Gastroesophageal sphincter (tissue), 4 donors: ENCODE results near the gene JCAD. TPM values are rescaled to one million over a fixed set of nuclear protein-coding genes. Genes with fewer than 3 reads are reported as not detected.

Source experiments
- ATAC-seq: fragments of 150-250 bp; one replicate; pipeline ENCODE4 v1.9.1; 2016; ENCODE audit warnings: mild to moderate bottlenecking, moderate library complexity
- H3K27ac ChIP-seq, 4 donors: fragments of 200-600 bp; sonication (generic) in 3 of 4; 1 replicate in 3 of 4; 2 replicates in 1 of 4; pipeline ENCODE4 v1.5.1; 2016 to 2019
- H3K27me3 ChIP-seq: fragments of 200-600 bp; sonication (generic); one replicate; pipeline ENCODE4 v1.5.1; 2019
- H3K36me3 ChIP-seq, 2 donors: fragments of 200-600 bp; sonication (generic); one replicate each; pipeline ENCODE4 v1.5.1; 2019; ENCODE audit warnings: control low read depth in 1 of 2
- H3K4me1 ChIP-seq, 3 donors: fragments of 200-600 bp; sonication (generic); 1 replicate in 2 of 3; 2 replicates in 1 of 3; pipeline ENCODE4 v1.5.1; 2016 to 2019; ENCODE audit warnings: control low read depth in 2 of 3
- H3K4me3 ChIP-seq, 2 donors: fragments of 200-600 bp; sonication (generic); one replicate each; pipeline ENCODE4 v1.5.1; 2019; ENCODE audit warnings: mild to moderate bottlenecking in 1 of 2, moderate library complexity in 1 of 2
- H3K9me3 ChIP-seq, 3 donors: fragments of 200-600 bp; sonication (generic); one replicate each; pipeline ENCODE4 v1.5.1; 2017 to 2019; ENCODE audit warnings: control low read depth in 2 of 3
- CTCF ChIP-seq, 4 experiments: fragments of 200-600 bp in 2 of 4; fragments of 450-650 bp in 2 of 4; sonication (generic) in 1 of 4; IDR thresholded peaks; one replicate each; pipeline ENCODE4 v1.5.1; 2017 to 2019; ENCODE audit warnings: antibody characterized with exemption in 4 of 4, mild to moderate bottlenecking in 2 of 4, moderate library complexity in 2 of 4
- EP300 ChIP-seq: sonication (generic); formaldehyde crosslinking; IDR thresholded peaks from one replicate; pipeline ENCODE4 v1.6.1; 2017; ENCODE audit warnings: antibody characterized with exemption, mild to moderate bottlenecking
- POLR2A ChIP-seq, 2 donors: fragments of 450-650 bp; IDR thresholded peaks; one replicate each; pipeline ENCODE4 v1.6.1; 2017; ENCODE audit warnings: antibody characterized with exemption in 2 of 2, mild to moderate bottlenecking in 2 of 2, moderate library complexity in 1 of 2
- POLR2AphosphoS5 ChIP-seq: sonication (generic); formaldehyde crosslinking; IDR thresholded peaks from one replicate; pipeline ENCODE4 v1.6.1; 2017; ENCODE audit warnings: antibody characterized with exemption
- WGBS, 2 donors: methylation state at CpG; one replicate each; pipeline ENCODE4 v1.1.5; 2018; ENCODE audit warnings: low coverage in 1 of 2; 5-methylcytosine and 5-hydroxymethylcytosine counted together
- total RNA-seq, 4 donors: library from RNA; depleted of rRNA; stranded (reverse); fragments of >200 nt; gene quantifications; one replicate each; pipeline ENCODE4 v1.1.0, GENCODE V29; 2016

Gene JCAD
- total RNA-seq, 4 donors from 2014 or later, result 21.0 to 66.8 (median 48.6) TPM

GRCh38 chr10:30073045-30073766 lies 13.8 kb upstream of the JCAD start:
- Histone ChIP-seq H3K27me3 (no peaks in the 10 kb centered on the region), H3K27ac (no peak overlapping the region), H3K9me3 (no peaks in the 10 kb centered on the region), H3K36me3 (no peaks in the 10 kb centered on the region), H3K4me3 (no peak overlapping the region), H3K4me1 (no peaks in the 10 kb centered on the region)
- WGBS, 2 donors, result 81 to 89% methylated on average over 4 to 6 of the region's 6 CpGs
- TF ChIP-seq POLR2AphosphoS5, result no peak
- no peak for TF ChIP-seq POLR2A (IDR thresholded peaks at IDR 0.05)
- TF ChIP-seq CTCF (IDR thresholded peaks at IDR 0.05), result no peak
- no peak for TF ChIP-seq EP300
- no peak for ATAC-seq

- TF ChIP-seq POLR2A (IDR thresholded peaks at IDR 0.05), result no peak
- TF ChIP-seq EP300, result no peak
- TF ChIP-seq POLR2AphosphoS5, result no peak
- TF ChIP-seq CTCF (IDR thresholded peaks at IDR 0.05), result no peak
- Histone ChIP-seq H3K9me3 (no peaks in the 10 kb centered on the region), H3K36me3 (no peaks in the 10 kb centered on the region), H3K4me3 (no peak overlapping the region), H3K4me1 (no peaks in the 10 kb centered on the region), H3K27ac (no peak overlapping the region), H3K27me3 (no peaks in the 10 kb centered on the region)
- ATAC-seq, result no peak
Observed at GRCh38 chr10:30072068-30072467, 12.7 kb upstream of the JCAD start.

GRCh38 chr10:30070001-30070685 lies 10.8 kb upstream of the JCAD start:
- Histone ChIP-seq H3K27ac (no peak overlapping the region), H3K4me1 (no peaks in the 10 kb centered on the region), H3K27me3 (no peaks in the 10 kb centered on the region), H3K36me3 (no peaks in the 10 kb centered on the region), H3K4me3 (no peak overlapping the region), H3K9me3 (no peaks in the 10 kb centered on the region)
- no peak for TF ChIP-seq POLR2A (IDR thresholded peaks at IDR 0.05)
- TF ChIP-seq CTCF (IDR thresholded peaks at IDR 0.05), result no peak
- TF ChIP-seq POLR2AphosphoS5, result no peak
- TF ChIP-seq EP300, result no peak
- WGBS, 2 donors, result 65 to 71% methylated on average over 10 to 11 of the region's 11 CpGs
- no peak for ATAC-seq

- no peak for ATAC-seq
- TF ChIP-seq EP300 (no peak), CTCF (IDR thresholded peaks at IDR 0.05) (no peak), POLR2AphosphoS5 (no peak), POLR2A (IDR thresholded peaks at IDR 0.05) (no peak)
- H3K36me3 ChIP-seq, result no peaks in the 10 kb centered on the region
- 90 to 93% methylated on average over 2 to 4 of the region's 4 CpGs for WGBS, 2 donors
- no peak overlapping the region for H3K4me3 ChIP-seq
- H3K4me1 ChIP-seq, result no peaks in the 10 kb centered on the region
- no peaks in the 10 kb centered on the region for H3K27me3 ChIP-seq
- H3K9me3 ChIP-seq, result no peaks in the 10 kb centered on the region
- no peak overlapping the region for H3K27ac ChIP-seq
Observed at GRCh38 chr10:30068492-30069223, 9.3 kb upstream of the JCAD start.
